ENCODE measurements around the gene NALCN.
A peak's percentile ranks its signal among the peaks of the same experiment; 100 is the strongest.

NALCN gene

DNA sequence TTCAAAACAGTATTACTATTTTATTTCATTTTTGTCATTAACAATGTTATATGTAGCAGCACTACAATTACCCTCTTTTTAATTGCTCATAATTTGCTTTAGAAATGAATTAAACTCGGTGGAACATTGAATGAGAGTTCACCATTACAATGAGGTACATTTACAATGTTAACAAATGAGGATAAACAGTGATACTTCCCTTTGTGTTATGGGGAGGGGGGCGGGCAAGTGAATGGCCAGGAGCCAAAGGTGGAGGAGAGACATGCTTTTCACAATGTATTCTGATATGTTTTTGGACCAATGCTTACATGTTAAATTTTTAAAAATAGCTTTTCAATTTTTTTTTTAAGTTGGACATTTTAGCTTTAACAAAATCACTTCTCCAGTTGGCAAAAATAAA lies 34.2 kb downstream of the NALCN start:
- no peak overlapping the region for H3K9ac ChIP-seq (ENCODE audit: low read depth, low read length)
- no peaks in the 10 kb centered on the region for H3K27me3 ChIP-seq (ENCODE audit: insufficient read depth, low read length)
- peak overlapping the region; percentile 31; the same call in 1 of the 2 replicates for H3K4me3 ChIP-seq (ENCODE audit: low read length)
- no peaks in the 10 kb centered on the region for H3K9me3 ChIP-seq (ENCODE audit: insufficient read depth, low read depth, low read length)
- H3K27ac ChIP-seq (ENCODE audit: low read length): peak overlapping the region; percentile 47
- peaks cover 27% of the 10 kb centered on the region for H3K4me1 ChIP-seq (ENCODE audit: insufficient read depth, low read length)
- H3K36me3 ChIP-seq (ENCODE audit: insufficient read depth, low read depth, low read length): no peaks in the 10 kb centered on the region

DNA sequence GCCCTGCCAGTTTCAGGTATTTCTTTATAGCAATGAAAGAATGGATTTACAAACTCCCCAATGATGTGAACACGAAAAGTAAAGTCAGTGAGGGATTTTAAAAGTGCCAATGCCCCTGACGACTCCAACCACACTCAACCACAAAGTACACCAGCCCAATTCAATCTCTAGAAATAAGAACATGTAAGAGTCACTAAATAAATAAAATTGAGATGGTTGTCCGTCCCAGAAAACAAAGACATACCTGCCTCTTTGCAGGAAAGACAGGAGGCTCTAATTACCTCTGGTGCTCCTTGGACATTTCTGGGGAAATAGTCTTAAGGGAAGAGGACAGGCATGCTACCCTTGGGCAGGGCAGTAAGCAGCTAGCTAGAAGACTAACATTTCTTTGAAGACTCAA lies 55.8 kb downstream of the NALCN start:
- Histone ChIP-seq H3K27me3 (ENCODE audit: insufficient read depth, low read length) (no peaks in the 10 kb centered on the region), H3K36me3 (ENCODE audit: insufficient read depth, low read depth, low read length) (no peaks in the 10 kb centered on the region), H3K4me3 (ENCODE audit: low read length) (no peak overlapping the region), H3K4me1 (ENCODE audit: insufficient read depth, low read length) (no peaks in the 10 kb centered on the region), H3K9ac (ENCODE audit: low read depth, low read length) (no peak overlapping the region), H3K27ac (ENCODE audit: low read length) (no peak overlapping the region), H3K9me3 (ENCODE audit: insufficient read depth, low read depth, low read length) (no peaks in the 10 kb centered on the region)

DNA sequence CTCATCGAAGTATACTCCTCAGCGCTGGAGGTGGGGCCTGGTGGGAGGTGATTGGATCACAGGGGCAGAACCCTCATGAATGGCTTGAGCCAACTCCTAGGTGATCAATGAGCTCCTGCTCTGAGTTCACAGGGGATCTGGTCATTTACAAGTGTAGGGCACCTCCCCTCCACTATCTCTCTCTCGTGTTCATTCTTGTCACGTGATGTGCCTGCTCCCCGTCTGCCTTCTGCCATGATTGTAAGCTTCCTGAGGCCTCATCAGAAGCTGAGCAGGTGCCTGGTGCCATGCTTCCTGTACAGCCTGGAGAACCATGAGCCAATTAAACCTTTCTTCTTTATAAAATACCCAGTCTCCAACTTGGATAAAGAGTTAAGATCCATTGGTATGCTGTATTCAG lies 61.4 kb downstream of the NALCN start:
- no peak overlapping the region for H3K27ac ChIP-seq (ENCODE audit: low read length)

DNA sequence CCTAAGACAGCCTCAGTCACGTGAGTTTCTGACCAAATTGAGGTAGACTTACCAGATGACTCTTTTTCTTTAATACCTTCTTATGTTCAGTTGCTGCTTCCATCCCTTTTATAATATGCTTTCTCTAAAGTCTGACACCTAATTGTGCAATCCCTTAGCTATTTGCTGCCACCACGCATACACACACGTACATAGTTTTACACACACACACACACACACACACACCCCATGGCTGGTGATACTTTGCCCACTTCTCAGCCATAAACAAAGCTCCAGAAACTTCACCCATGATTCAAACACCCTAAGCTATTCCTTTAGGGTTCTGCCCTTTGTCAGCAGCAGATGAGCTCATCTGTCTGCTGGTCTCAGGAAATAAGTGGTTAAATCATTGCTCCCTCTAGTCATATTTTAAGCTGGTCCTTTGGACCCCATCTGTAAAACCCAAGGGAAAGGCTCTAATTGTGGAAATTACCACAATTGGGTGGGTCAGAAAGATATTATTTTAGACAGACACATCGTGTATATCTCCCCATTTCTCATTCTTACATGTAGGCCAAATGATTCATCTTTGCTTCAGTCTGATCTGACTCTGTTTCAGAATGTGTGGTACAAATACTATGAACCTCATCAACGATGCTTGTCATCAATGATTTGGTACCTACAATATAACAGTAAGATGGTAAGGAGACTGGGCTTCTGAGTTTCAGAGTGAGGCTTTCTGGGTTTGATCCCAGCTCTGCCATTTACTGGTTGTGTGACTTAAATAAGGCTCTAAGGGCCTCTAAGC lies 69.2 kb downstream of the NALCN start:
- H3K9ac ChIP-seq (ENCODE audit: low read depth, low read length): no peak overlapping the region
- H3K27ac ChIP-seq (ENCODE audit: low read length): no peak overlapping the region
- no peaks in the 10 kb centered on the region for H3K4me1 ChIP-seq (ENCODE audit: insufficient read depth, low read length)
- no peaks in the 10 kb centered on the region for H3K9me3 ChIP-seq (ENCODE audit: insufficient read depth, low read depth, low read length)
- no peaks in the 10 kb centered on the region for H3K36me3 ChIP-seq (ENCODE audit: insufficient read depth, low read depth, low read length)
- H3K4me3 ChIP-seq (ENCODE audit: low read length): no peak overlapping the region
- H3K27me3 ChIP-seq (ENCODE audit: insufficient read depth, low read length): no peaks in the 10 kb centered on the region

More for the DNA sequence above, 61.4 kb downstream of the NALCN start:
- H3K9ac ChIP-seq (ENCODE audit: low read depth, low read length): no peak overlapping the region
- H3K36me3 ChIP-seq (ENCODE audit: insufficient read depth, low read depth, low read length): no peaks in the 10 kb centered on the region
- no peaks in the 10 kb centered on the region for H3K4me1 ChIP-seq (ENCODE audit: insufficient read depth, low read length)
- no peaks in the 10 kb centered on the region for H3K27me3 ChIP-seq (ENCODE audit: insufficient read depth, low read length)
- H3K9me3 ChIP-seq (ENCODE audit: insufficient read depth, low read depth, low read length): no peaks in the 10 kb centered on the region
- no peak overlapping the region for H3K4me3 ChIP-seq (ENCODE audit: low read length)

DNA sequence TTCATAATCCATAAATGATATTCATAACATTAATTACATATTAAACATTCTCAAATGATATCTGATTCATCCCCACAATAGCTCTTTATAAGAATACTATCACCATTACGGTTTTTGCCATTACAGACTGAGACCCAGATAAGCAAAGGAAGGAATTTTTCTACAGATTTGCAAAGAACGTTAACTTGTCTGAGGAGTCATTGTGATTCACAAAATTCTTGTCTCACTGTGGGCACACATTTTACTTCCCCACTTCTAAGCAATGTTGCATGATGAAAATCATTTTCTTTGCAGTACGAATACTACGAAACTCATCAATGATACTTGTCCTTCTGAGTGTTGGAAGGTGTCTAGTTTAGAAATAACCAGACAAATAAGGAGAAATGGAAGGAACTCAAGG lies 70.1 kb downstream of the NALCN start:
- no peak overlapping the region for H3K27ac ChIP-seq (ENCODE audit: low read length)
- H3K27me3 ChIP-seq (ENCODE audit: insufficient read depth, low read length): no peaks in the 10 kb centered on the region
- H3K36me3 ChIP-seq (ENCODE audit: insufficient read depth, low read depth, low read length): no peaks in the 10 kb centered on the region
- H3K4me3 ChIP-seq (ENCODE audit: low read length): no peak overlapping the region
- H3K9me3 ChIP-seq (ENCODE audit: insufficient read depth, low read depth, low read length): no peaks in the 10 kb centered on the region
- no peak overlapping the region for H3K9ac ChIP-seq (ENCODE audit: low read depth, low read length)
- no peaks in the 10 kb centered on the region for H3K4me1 ChIP-seq (ENCODE audit: insufficient read depth, low read length)

DNA sequence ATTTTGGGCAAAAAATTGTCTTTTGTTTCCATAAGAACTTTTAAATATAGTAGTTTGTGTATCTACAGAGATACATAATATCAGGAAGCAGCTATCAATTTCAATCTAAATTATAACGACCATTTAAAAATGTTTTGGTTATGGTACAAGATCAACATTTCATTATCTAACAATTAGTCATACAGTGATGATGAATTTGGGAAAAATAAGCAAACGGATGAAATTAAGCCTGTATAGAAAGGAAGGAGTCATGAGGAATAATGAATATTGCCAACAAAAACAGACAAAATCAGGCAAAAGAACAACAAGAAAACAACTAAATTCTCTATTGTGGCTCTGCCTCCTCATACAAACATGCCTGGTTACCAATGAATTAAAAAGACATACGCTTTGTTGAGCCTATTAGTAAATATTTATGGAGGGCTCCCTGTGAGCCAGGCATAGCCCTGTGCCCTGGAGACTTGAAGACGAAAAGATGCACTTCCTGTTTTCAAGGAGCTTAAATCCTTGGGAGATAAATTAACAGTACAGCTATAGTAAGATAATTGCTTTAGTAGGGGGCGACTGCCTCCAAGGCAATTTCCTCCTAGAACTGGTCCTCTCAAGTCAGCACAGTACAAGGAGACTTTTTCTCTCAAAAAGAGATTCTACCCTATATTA lies 73.0 kb downstream of the NALCN start:
- Histone ChIP-seq H3K4me1 (ENCODE audit: insufficient read depth, low read length) (no peaks in the 10 kb centered on the region), H3K4me3 (ENCODE audit: low read length) (no peak overlapping the region), H3K9me3 (ENCODE audit: insufficient read depth, low read depth, low read length) (no peaks in the 10 kb centered on the region), H3K27ac (ENCODE audit: low read length) (no peak overlapping the region), H3K36me3 (ENCODE audit: insufficient read depth, low read depth, low read length) (no peaks in the 10 kb centered on the region), H3K9ac (ENCODE audit: low read depth, low read length) (no peak overlapping the region), H3K27me3 (ENCODE audit: insufficient read depth, low read length) (no peaks in the 10 kb centered on the region)

DNA sequence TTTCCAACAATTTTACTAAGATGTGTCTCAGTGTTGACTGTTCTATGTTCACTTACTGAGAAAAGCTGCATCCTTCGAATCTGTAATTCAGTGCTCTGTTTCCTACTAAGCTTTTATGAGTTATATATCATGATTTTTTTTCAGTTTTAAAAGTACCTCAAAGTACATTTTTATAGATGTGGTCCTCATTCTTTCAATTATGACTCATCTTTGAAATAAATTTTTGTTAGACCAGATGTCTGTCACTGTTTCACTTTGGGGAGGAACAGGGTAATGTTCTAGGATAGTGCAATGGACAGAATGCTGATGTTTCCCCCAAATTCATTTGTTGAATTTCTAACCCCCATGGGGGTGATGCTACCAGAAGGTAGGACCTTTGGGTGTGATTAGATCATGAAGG lies 74.8 kb downstream of the NALCN start:
- H3K36me3 ChIP-seq (ENCODE audit: insufficient read depth, low read depth, low read length): no peaks in the 10 kb centered on the region
- no peaks in the 10 kb centered on the region for H3K4me1 ChIP-seq (ENCODE audit: insufficient read depth, low read length)
- H3K27ac ChIP-seq (ENCODE audit: low read length): no peak overlapping the region
- H3K4me3 ChIP-seq (ENCODE audit: low read length): no peak overlapping the region
- H3K27me3 ChIP-seq (ENCODE audit: insufficient read depth, low read length): no peaks in the 10 kb centered on the region
- no peak overlapping the region for H3K9ac ChIP-seq (ENCODE audit: low read depth, low read length)
- H3K9me3 ChIP-seq (ENCODE audit: insufficient read depth, low read depth, low read length): no peaks in the 10 kb centered on the region

DNA sequence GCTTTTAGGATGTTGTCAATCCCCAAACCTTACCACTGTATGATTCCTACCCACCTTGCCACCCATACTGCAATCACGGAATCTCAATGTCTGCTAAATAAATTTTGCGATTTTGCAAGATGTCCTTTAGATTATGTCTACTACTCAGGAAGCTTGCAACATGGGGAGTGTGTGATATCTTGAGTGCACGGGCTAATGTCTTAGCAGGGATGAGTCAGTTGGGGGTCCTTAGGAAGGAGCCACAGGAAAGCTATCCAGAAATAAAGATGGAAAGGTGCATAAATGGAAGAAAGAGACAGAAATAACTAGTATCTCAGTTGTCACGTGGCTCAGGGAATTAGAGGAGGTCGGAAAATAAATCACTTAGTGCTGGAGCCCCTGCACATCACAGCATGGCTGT lies 77.1 kb downstream of the NALCN start:
- Histone ChIP-seq H3K9me3 (ENCODE audit: insufficient read depth, low read depth, low read length) (no peaks in the 10 kb centered on the region), H3K9ac (ENCODE audit: low read depth, low read length) (no peak overlapping the region), H3K36me3 (ENCODE audit: insufficient read depth, low read depth, low read length) (no peaks in the 10 kb centered on the region), H3K27ac (ENCODE audit: low read length) (no peak overlapping the region), H3K27me3 (ENCODE audit: insufficient read depth, low read length) (no peaks in the 10 kb centered on the region), H3K4me3 (ENCODE audit: low read length) (no peak overlapping the region), H3K4me1 (ENCODE audit: insufficient read depth, low read length) (0 out of 2 replicates have a peak, but pooled peaks cover under 1% of the 10 kb centered on the region)

DNA sequence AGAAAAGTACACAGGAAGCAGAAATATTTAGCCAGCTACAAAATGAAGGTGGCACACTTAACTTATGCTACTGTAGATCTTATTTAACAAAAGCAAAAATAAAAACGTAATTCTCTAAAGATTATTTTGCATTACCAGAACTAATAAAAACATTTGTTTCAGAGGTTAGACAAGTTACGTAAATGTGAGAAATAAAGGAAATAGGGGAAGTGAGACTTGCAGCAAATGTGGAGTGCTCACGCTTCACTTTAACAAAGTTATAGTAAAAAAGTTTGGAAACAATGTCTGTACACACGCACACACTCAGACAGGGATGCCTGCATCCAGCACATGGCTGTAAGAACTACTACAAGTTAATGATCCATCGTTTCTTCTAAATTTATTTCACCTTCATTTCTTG lies 83.7 kb downstream of the NALCN start:
- H3K4me3 ChIP-seq (ENCODE audit: low read length): no peak overlapping the region
- no peaks in the 10 kb centered on the region for H3K9me3 ChIP-seq (ENCODE audit: insufficient read depth, low read depth, low read length)
- peaks cover 4% of the 10 kb centered on the region; the same call in 1 of the 2 replicates for H3K4me1 ChIP-seq (ENCODE audit: insufficient read depth, low read length)
- H3K9ac ChIP-seq (ENCODE audit: low read depth, low read length): no peak overlapping the region
- no peaks in the 10 kb centered on the region for H3K27me3 ChIP-seq (ENCODE audit: insufficient read depth, low read length)
- H3K27ac ChIP-seq (ENCODE audit: low read length): no peak overlapping the region
- no peaks in the 10 kb centered on the region for H3K36me3 ChIP-seq (ENCODE audit: insufficient read depth, low read depth, low read length)

DNA sequence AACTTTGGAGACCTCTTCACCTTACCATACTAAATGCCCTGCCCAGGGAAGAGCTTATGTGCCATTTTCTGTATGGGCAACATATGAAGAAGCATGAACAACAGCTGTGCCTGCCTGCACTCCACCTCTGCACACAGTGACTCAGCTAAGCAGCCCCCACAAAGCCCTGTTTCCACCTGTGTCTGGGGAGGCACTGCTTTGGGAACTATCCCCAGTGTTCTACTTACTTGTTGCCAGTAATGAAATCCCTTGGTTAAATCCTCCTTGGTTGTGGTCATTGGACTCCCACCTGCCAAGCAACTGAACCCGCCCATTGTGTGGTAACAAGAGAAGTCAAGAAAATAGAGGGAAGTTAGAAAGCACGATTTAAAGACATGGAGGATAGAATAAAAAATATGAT lies 84.6 kb downstream of the NALCN start:
- Histone ChIP-seq H3K27me3 (ENCODE audit: insufficient read depth, low read length) (no peaks in the 10 kb centered on the region), H3K4me1 (ENCODE audit: insufficient read depth, low read length) (peaks cover 4% of the 10 kb centered on the region; the same call in 1 of the 2 replicates)

DNA sequence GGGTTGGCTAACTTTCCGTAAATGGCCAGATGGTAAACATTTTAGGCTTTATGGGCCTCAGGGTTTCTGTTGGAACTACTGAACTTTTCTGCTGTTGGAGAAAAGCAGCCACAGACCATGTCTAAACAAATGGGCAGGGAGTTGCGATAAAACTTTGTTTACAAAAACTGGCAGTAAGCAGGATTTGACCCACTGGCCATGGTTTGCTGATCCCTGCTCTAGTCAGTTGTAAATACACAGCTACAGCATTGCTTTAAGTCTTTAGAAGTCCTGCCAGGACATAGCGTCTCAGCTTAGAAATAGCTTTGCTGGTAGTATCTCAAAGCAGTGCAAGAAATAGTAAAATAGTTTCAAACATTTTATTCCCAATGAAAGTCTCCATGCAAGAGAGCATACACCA lies 88.4 kb downstream of the NALCN start:
- Histone ChIP-seq H3K27me3 (ENCODE audit: insufficient read depth, low read length) (no peaks in the 10 kb centered on the region), H3K9ac (ENCODE audit: low read depth, low read length) (no peak overlapping the region), H3K27ac (ENCODE audit: low read length) (no peak overlapping the region), H3K4me3 (ENCODE audit: low read length) (no peak overlapping the region), H3K9me3 (ENCODE audit: insufficient read depth, low read depth, low read length) (no peaks in the 10 kb centered on the region), H3K4me1 (ENCODE audit: insufficient read depth, low read length) (no peaks in the 10 kb centered on the region), H3K36me3 (ENCODE audit: insufficient read depth, low read depth, low read length) (no peaks in the 10 kb centered on the region)

More for the DNA sequence above, 84.6 kb downstream of the NALCN start:
- Histone ChIP-seq H3K4me3 (ENCODE audit: low read length) (no peak overlapping the region), H3K9me3 (ENCODE audit: insufficient read depth, low read depth, low read length) (no peaks in the 10 kb centered on the region), H3K9ac (ENCODE audit: low read depth, low read length) (no peak overlapping the region), H3K36me3 (ENCODE audit: insufficient read depth, low read depth, low read length) (no peaks in the 10 kb centered on the region), H3K27ac (ENCODE audit: low read length) (no peak overlapping the region)

DNA sequence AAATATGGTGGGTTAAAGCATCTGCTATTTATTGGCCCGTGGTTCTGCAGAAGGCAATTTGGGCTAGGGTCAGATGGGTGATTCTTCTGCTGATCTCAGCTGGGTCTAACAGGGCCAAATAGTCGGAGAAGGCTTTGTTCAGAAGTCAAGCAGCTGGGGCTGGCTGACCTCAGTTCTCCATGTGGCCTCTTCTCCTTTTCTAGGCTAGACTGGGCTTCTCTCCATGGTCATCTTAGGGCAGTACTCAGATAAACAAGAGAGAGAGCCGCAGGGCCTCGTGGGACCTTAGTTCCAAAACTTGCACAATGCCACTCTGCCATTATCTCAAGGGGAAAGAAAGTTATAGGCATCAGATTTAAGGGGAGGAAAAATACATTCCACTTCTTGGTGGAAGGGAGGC lies 89.6 kb downstream of the NALCN start:
- no peak overlapping the region for H3K4me3 ChIP-seq (ENCODE audit: low read length)

More for the DNA sequence above, 89.6 kb downstream of the NALCN start:
- Histone ChIP-seq H3K27me3 (ENCODE audit: insufficient read depth, low read length) (no peaks in the 10 kb centered on the region), H3K36me3 (ENCODE audit: insufficient read depth, low read depth, low read length) (no peaks in the 10 kb centered on the region), H3K27ac (ENCODE audit: low read length) (no peak overlapping the region), H3K4me1 (ENCODE audit: insufficient read depth, low read length) (no peaks in the 10 kb centered on the region), H3K9me3 (ENCODE audit: insufficient read depth, low read depth, low read length) (no peaks in the 10 kb centered on the region), H3K9ac (ENCODE audit: low read depth, low read length) (no peak overlapping the region)

Data from iPS-20b (cell line).